Measurements from ENCODE around the gene DSCAM. TPM values are rescaled to one million over a fixed set of nuclear protein-coding genes. Genes with fewer than 3 reads are reported as not detected.

DSCAM gene
- total RNA-seq, 4 donors from 2014 or later: not detected

DNA sequence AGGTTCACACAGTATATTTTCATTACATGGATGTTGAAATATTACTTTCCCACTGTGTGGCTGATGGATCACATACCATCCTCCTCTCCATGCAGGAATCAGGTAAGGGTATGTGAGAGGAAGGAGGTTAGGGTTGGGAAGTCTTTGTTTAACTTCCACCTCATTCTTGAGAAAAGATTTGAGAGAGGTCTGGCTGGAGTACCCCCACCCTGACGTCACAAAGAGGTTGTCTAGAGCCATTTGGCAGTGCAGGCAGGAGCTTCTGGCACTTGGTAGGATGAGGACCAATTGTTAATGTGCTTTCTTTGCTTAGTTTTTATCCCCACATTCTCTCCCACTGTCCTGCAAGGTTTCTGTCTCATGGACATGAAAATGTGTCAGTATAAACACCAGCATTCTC, 356.6 kb downstream of the DSCAM start:
- H3K4me3 ChIP-seq (ENCODE audit: low read depth, poor library complexity, severe bottlenecking): no peak overlapping the region
- intact Hi-C loops (cut with DNase I; ENCODE audit: low total_unique reads): no loop called here
- no peak for DNase-seq (ENCODE audit: low spot score in 2 of 2)
- TF ChIP-seq POLR2A (IDR thresholded peaks at IDR 0.05): no peak
- TF ChIP-seq, protein P1, sequence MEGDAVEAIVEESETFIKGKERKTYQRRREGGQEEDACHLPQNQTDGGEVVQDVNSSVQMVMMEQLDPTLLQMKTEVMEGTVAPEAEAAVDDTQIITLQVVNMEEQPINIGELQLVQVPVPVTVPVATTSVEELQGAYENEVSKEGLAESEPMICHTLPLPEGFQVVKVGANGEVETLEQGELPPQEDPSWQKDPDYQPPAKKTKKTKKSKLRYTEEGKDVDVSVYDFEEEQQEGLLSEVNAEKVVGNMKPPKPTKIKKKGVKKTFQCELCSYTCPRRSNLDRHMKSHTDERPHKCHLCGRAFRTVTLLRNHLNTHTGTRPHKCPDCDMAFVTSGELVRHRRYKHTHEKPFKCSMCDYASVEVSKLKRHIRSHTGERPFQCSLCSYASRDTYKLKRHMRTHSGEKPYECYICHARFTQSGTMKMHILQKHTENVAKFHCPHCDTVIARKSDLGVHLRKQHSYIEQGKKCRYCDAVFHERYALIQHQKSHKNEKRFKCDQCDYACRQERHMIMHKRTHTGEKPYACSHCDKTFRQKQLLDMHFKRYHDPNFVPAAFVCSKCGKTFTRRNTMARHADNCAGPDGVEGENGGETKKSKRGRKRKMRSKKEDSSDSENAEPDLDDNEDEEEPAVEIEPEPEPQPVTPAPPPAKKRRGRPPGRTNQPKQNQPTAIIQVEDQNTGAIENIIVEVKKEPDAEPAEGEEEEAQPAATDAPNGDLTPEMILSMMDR (IDR thresholded peaks at IDR 0.05): no peak
- 70 to 79% methylated on average over 1 of the region's 1 CpG for WGBS, 2 donors

DNA sequence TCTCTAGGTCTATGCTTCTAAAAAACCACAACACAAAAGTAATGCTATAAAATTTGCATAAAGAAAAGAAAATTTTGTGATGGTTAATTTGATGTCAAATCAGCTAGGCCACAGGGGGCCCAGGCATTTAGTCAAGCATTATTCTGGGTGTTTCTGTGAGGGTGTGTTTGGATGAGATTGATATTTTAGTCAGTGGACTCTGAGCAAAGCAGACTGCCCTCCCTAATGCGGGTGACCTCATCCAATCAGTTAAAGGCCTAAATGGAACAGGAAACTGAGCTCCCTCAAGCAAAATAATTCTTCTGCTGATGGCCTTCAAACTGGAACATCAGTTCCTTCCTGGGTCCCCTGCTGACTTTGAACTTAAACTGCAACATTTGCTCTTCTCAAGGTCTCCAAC, 358.0 kb downstream of the DSCAM start:
- intact Hi-C loops (cut with DNase I; ENCODE audit: low total_unique reads): no loop called here
- H3K4me3 ChIP-seq (ENCODE audit: low read depth, poor library complexity, severe bottlenecking): no peak overlapping the region
- TF ChIP-seq POLR2A (IDR thresholded peaks at IDR 0.05): no peak
- TF ChIP-seq, protein P1 (IDR thresholded peaks at IDR 0.05): no peak
- WGBS, 2 donors: 82 to 96% methylated on average over 1 of the region's 1 CpG
- DNase-seq (ENCODE audit: low spot score in 2 of 2): no peak

DNA sequence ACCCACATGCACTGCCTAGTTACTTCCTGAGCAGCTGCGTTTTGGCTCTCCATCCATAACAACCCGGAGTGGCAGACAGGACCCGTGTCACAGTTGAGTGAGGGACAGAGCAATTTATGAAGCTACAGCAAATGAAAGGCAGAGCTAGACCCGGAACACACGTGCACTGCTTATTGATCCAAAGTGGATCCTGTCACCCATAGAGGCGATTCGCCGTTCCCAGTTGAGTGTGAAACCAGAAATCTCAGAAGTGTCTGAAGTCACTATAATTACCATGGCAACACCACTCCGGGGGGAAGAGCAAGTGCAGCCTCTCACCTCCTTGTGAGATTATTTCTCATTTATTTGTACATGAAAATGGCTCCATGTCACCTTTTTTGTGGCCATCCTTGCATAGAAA, 365.2 kb downstream of the DSCAM start:
- TF ChIP-seq, protein P1 (IDR thresholded peaks at IDR 0.05): no peak
- TF ChIP-seq POLR2A (IDR thresholded peaks at IDR 0.05): no peak
- H3K4me3 ChIP-seq (ENCODE audit: low read depth, poor library complexity, severe bottlenecking): no peak overlapping the region
- WGBS, 2 donors: 81 to 83% methylated on average over 9 of the region's 9 CpGs
- intact Hi-C loops (cut with DNase I; ENCODE audit: low total_unique reads): no loop called here
- DNase-seq (ENCODE audit: low spot score in 2 of 2): no peak

DNA sequence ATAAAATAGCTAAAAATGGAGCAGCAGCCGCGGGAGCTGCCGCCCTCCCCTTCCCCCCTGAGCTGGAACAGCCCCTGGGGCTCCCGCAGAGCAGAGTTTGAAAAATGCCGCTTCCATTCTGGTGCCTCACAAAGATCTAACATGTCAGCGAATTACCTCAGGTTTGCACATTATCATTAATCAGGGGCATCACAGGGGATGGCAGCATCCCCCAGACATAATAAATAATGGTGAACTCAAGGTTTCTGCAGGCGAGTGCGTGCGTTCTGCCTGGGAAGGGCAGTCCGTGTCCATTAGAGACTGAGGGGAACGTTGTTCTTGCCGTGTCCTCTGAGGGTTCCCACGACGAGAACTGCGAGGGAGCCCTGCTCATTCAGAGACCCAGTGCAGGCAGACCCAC, 372.4 kb downstream of the DSCAM start:
- WGBS, 2 donors: 64 to 66% methylated on average over 15 of the region's 15 CpGs
- TF ChIP-seq, protein P1 (IDR thresholded peaks at IDR 0.05): no peak
- TF ChIP-seq POLR2A (IDR thresholded peaks at IDR 0.05): no peak
- DNase-seq (ENCODE audit: low spot score in 2 of 2): no peak
- H3K4me3 ChIP-seq (ENCODE audit: low read depth, poor library complexity, severe bottlenecking): no peak overlapping the region
- intact Hi-C loops (cut with DNase I; ENCODE audit: low total_unique reads): no loop called here

DNA sequence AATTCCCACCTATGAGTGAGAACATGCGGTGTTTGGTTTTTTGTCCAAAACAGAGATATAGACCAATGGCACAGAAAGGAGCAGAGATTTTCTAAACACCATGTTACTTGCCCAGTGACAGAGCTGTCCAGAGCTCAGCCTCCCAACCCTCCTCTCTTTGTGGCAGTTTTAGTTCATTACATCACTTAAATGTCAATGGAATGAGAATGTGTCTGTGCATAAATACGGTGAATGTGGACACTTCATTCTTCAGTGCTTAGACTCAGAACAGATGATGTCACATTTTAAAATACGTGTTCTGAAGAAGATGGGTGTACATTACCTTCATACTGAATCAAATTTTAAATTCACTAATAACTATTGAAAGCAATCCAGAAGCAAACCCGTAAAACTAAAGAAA, 374.9 kb downstream of the DSCAM start:
- no peak for DNase-seq (ENCODE audit: low spot score in 2 of 2)
- intact Hi-C loops (cut with DNase I; ENCODE audit: low total_unique reads): no loop called here
- TF ChIP-seq, protein P1 (IDR thresholded peaks at IDR 0.05): no peak
- no peak for TF ChIP-seq POLR2A (IDR thresholded peaks at IDR 0.05)
- 61 to 63% methylated on average over 4 of the region's 4 CpGs for WGBS, 2 donors
- no peak overlapping the region for H3K4me3 ChIP-seq (ENCODE audit: low read depth, poor library complexity, severe bottlenecking)

DNA sequence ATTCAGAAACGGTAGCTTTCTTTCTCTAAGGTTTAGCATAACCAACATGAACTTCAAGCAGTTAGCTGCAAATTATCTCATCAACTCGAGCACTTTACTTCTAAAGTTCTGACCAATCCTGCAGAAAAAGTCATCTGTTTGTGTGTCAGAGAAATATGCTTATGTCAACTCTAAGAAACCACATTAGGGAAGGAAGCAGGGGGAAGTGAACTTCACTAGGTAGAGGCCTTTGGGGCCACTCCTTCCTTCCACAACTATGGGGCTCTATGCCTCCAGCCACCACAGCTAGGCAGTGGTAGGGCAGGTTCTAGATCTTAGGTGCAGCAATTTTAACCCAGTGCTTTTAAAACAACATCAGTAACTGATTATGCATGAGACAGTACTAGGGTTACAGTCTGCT, 375.9 kb downstream of the DSCAM start:
- intact Hi-C loops (cut with DNase I; ENCODE audit: low total_unique reads): no loop called here
- H3K4me3 ChIP-seq (ENCODE audit: low read depth, poor library complexity, severe bottlenecking): no peak overlapping the region
- 53 to 55% methylated on average over 2 of the region's 2 CpGs for WGBS, 2 donors
- TF ChIP-seq, protein P1 (IDR thresholded peaks at IDR 0.05): no peak
- TF ChIP-seq POLR2A (IDR thresholded peaks at IDR 0.05): no peak
- no peak for DNase-seq (ENCODE audit: low spot score in 2 of 2)
